H9 (cell line): ENCODE results near the gene IGF2. TPM values are rescaled to one million over a fixed set of nuclear protein-coding genes. Genes with fewer than 3 reads are reported as not detected.
A peak's percentile ranks its signal among the peaks of the same experiment; 100 is the strongest.

Source experiments
- DNase-seq: peaks from one replicate; pipeline ENCODE4 v3.0.0-alpha.2; 2017
- H2AFZ ChIP-seq: one replicate; pipeline ENCODE4 v1.6.1; 2013; ENCODE audit warnings: mild to moderate bottlenecking, low read length, control low read depth, moderate library complexity
- H2AK5ac ChIP-seq: 2 replicates; pipeline ENCODE4 v1.6.1; 2013; ENCODE audit warnings: low read length, control low read depth, mixed read lengths; ENCODE audit not compliant: insufficient read length
- H2BK120ac ChIP-seq: one replicate; pipeline ENCODE4 v1.6.1; 2013; ENCODE audit warnings: low read depth, mild to moderate bottlenecking, low read length, control low read depth, inconsistent platforms; ENCODE audit not compliant: poor library complexity, severe bottlenecking
- H2BK12ac ChIP-seq: 2 replicates; pipeline ENCODE4 v1.6.1; 2013; ENCODE audit warnings: low read length, control low read depth, mixed read lengths, low read depth; ENCODE audit not compliant: insufficient read length
- H2BK15ac ChIP-seq: 2 replicates; pipeline ENCODE4 v1.6.1; 2013; ENCODE audit warnings: low read depth, low read length, control low read depth
- H2BK20ac ChIP-seq: one replicate; pipeline ENCODE4 v1.6.1; 2013; ENCODE audit warnings: low read depth, mild to moderate bottlenecking, low read length, control low read depth, inconsistent platforms; ENCODE audit not compliant: poor library complexity, severe bottlenecking
- H2BK5ac ChIP-seq: 2 replicates; pipeline ENCODE4 v1.6.1; 2013; ENCODE audit warnings: low read length, control low read depth, mixed read lengths; ENCODE audit not compliant: insufficient read length
- H3K14ac ChIP-seq: 2 replicates; pipeline ENCODE4 v1.6.1; 2013; ENCODE audit warnings: low read length, control low read depth; ENCODE audit not compliant: insufficient read depth
- H3K18ac ChIP-seq: 2 replicates; pipeline ENCODE4 v1.6.1; 2013; ENCODE audit warnings: low read depth, mild to moderate bottlenecking, mixed read lengths, low read length, control low read depth; ENCODE audit not compliant: insufficient read length
- H3K23ac ChIP-seq: 2 replicates; pipeline ENCODE4 v1.6.1; 2013; ENCODE audit warnings: low read length, control low read depth, mixed read lengths, low read depth; ENCODE audit not compliant: insufficient read length
- H3K23me2 ChIP-seq: 2 replicates; pipeline ENCODE4 v1.6.1; 2013; ENCODE audit warnings: low read depth, mild to moderate bottlenecking, mixed read lengths, low read length, control low read depth; ENCODE audit not compliant: insufficient read length, poor library complexity, severe bottlenecking
- H3K27ac ChIP-seq: 2 replicates; pipeline ENCODE4 v1.5.1; 2013; ENCODE audit warnings: low read length, control low read depth, mixed read lengths, low read depth; ENCODE audit not compliant: insufficient read length
- H3K27me3 ChIP-seq: 2 replicates; pipeline ENCODE4 v1.6.1; 2013; ENCODE audit warnings: low read length, control low read depth, inconsistent platforms; ENCODE audit not compliant: insufficient read depth
- H3K4ac ChIP-seq: 2 replicates; pipeline ENCODE4 v1.6.1; 2013; ENCODE audit warnings: low read depth, mild to moderate bottlenecking, control low read depth, inconsistent platforms, low read length, moderate library complexity
- H3K4me1 ChIP-seq: 2 replicates; pipeline ENCODE4 v1.6.1; 2013; ENCODE audit warnings: low read length, control low read depth, inconsistent platforms; ENCODE audit not compliant: insufficient read depth
- H3K4me2 ChIP-seq: 2 replicates; pipeline ENCODE4 v1.6.1; 2013; ENCODE audit warnings: low read length, control low read depth, mixed read lengths; ENCODE audit not compliant: insufficient read length, insufficient read depth
- H3K56ac ChIP-seq: 2 replicates; pipeline ENCODE4 v1.6.1; 2013; ENCODE audit warnings: low read depth, mild to moderate bottlenecking, mixed read lengths, low read length, control low read depth; ENCODE audit not compliant: insufficient read length
- H3K79me1 ChIP-seq: 2 replicates; pipeline ENCODE4 v1.6.1; 2013; ENCODE audit warnings: low read depth, mild to moderate bottlenecking, moderate library complexity, low read length, control low read depth, inconsistent platforms; ENCODE audit not compliant: insufficient read depth, poor library complexity, severe bottlenecking
- H3K79me2 ChIP-seq: 2 replicates; pipeline ENCODE4 v1.6.1; 2013; ENCODE audit warnings: low read length, control low read depth, inconsistent platforms; ENCODE audit not compliant: insufficient read depth
- H3K9ac ChIP-seq: 2 replicates; pipeline ENCODE4 v1.6.1; 2013; ENCODE audit warnings: low read length, control low read depth, mixed read lengths; ENCODE audit not compliant: insufficient read length; ENCODE audit errors: extremely low read depth
- H3K9me3 ChIP-seq: one replicate; pipeline ENCODE4 v1.6.1; 2013; ENCODE audit warnings: low read depth, low read length, inconsistent platforms; ENCODE audit not compliant: control insufficient read depth
- H3T11ph ChIP-seq: one replicate; pipeline ENCODE4 v1.6.1; 2013; ENCODE audit warnings: mild to moderate bottlenecking, low read length, control low read depth, inconsistent platforms
- H4K20me1 ChIP-seq: one replicate; pipeline ENCODE4 v1.6.1; 2013; ENCODE audit not compliant: control insufficient read depth, insufficient read length, insufficient read depth
- H4K5ac ChIP-seq: 2 replicates; pipeline ENCODE4 v1.6.1; 2013; ENCODE audit warnings: low read depth, mild to moderate bottlenecking, mixed read lengths, low read length, control low read depth; ENCODE audit not compliant: insufficient read length
- H4K8ac ChIP-seq: replicated peaks from 2 replicates; pipeline ENCODE4 v1.6.1; 2013; ENCODE audit warnings: low read length, control low read depth, mixed read lengths, low read depth; ENCODE audit not compliant: insufficient read length
- H4K91ac ChIP-seq: 2 replicates; pipeline ENCODE4 v1.6.1; 2013; ENCODE audit warnings: low read depth, mild to moderate bottlenecking, moderate library complexity, mixed read lengths, low read length, control low read depth; ENCODE audit not compliant: insufficient read length
- H3K27ac Mint-ChIP-seq, 3 experiments: 2 replicates in 2 of 3; 3 replicates in 1 of 3; pipeline ENCODE4 v1.8.0; 2020 to 2021; ENCODE audit warnings: mixed read lengths in 3 of 3, mild to moderate bottlenecking in 1 of 3, moderate library complexity in 1 of 3
- H3K27me3 Mint-ChIP-seq: 2 replicates; pipeline ENCODE4 v1.8.0; 2021; ENCODE audit warnings: low read depth, mild to moderate bottlenecking, moderate library complexity, mixed read lengths
- H3K36me3 Mint-ChIP-seq, 3 experiments: 2 replicates in 2 of 3; 3 replicates in 1 of 3; pipeline ENCODE4 v1.8.0; 2020 to 2021; ENCODE audit warnings: low read depth in 3 of 3, mixed read lengths in 3 of 3; ENCODE audit not compliant: insufficient read depth in 1 of 3
- H3K4me1 Mint-ChIP-seq, 2 experiments: 2 replicates each; pipeline ENCODE4 v1.8.0; 2020; ENCODE audit warnings: mixed read lengths in 2 of 2
- H3K4me3 Mint-ChIP-seq, 2 experiments: 2 replicates in 1 of 2; 3 replicates in 1 of 2; pipeline ENCODE4 v1.8.0; 2020 to 2021; ENCODE audit warnings: mild to moderate bottlenecking in 2 of 2, mixed read lengths in 2 of 2, moderate library complexity in 1 of 2
- H3K9me3 Mint-ChIP-seq, 2 experiments: 2 replicates in 1 of 2; 3 replicates in 1 of 2; pipeline ENCODE4 v1.8.0; 2020; ENCODE audit warnings: mild to moderate bottlenecking in 2 of 2, mixed read lengths in 2 of 2, moderate library complexity in 1 of 2
- WGBS: extraction: QIAGEN DNeasy Blood & Tissue Kit; methylation state at CpG from one replicate; pipeline ENCODE4 v1.1.7; 2013; ENCODE audit warnings: missing lambda C conversion rate, low lambda C conversion rate, mixed read lengths; ENCODE audit not compliant: insufficient read length; ENCODE audit errors: extremely low coverage; 5-methylcytosine and 5-hydroxymethylcytosine counted together
- total RNA-seq: library from RNA; stranded (reverse); gene quantifications from 2 replicates; pipeline ENCODE4 v1.2.1, GENCODE V29; 2021
- TF ChIP-seq, protein P1 (sequence below): fragments of 200-600 bp; sonication (generic); conservative IDR thresholded peaks from 3 replicates; pipeline ENCODE4 v1.8.0; 2021; ENCODE audit warnings: antibody characterized with exemption, mild to moderate bottlenecking

IGF2 gene
- total RNA-seq, 1 experiment from 2014 or later, result 2.8 TPM

DNA sequence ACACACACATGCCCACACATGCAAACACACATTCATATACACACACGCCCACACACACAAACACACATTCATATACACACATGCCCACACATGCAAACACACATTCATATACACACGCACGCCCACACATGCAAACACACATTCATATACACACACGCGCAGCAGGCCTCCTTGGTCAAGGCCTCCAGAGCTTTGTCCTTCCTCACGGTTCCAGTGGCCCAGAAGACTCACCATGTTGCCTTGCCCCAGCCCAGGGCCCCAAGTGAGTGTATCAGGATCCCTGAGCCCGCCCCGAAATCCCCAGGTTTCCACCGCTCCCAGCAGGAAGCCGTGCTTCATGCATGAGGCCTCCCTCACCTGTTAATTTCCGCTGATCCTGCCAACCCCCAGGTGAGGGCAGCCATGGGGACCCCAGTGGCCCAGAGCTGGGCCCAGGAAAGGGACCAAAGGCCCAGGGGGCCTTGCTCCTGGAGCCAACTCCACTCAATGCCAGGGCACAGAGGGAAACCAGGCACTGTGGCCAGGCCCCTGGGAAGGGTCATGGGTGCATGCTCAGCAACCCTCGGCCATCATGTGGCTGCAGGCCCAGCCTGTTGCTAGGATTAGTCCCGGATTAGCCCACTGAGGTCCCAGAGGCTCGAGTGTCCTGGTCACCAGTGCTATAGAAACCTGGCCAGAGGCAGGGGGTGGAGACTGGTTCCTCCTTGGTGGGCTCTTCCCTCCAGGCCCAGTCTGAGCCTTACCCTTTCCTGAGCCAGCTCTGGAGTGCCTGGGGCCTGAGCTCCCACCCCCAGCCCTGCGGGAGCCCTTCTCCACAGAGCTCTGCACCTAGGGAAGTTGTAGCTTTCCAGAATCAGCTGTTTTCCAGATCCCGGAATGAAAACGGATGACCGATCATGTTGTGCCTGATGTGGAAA, 34.4 kb downstream of the IGF2 start:
- Histone ChIP-seq H3K14ac (no peak overlapping the region), H3T11ph (no peak overlapping the region), H3K9me3 (no peaks in the 10 kb centered on the region), H2BK20ac (no peak overlapping the region), H3K23ac (no peak overlapping the region), H3K27me3 (no peaks in the 10 kb centered on the region), H3K18ac (no peak overlapping the region), H3K4me1 (no peaks in the 10 kb centered on the region), H2BK15ac (no peak overlapping the region), H2BK12ac (no peak overlapping the region), H3K4me2 (no peak overlapping the region), H2BK120ac (no peak overlapping the region), H3K9ac (no peak overlapping the region), H4K8ac (no peak overlapping the region), H2BK5ac (no peak overlapping the region), H4K91ac (no peak overlapping the region), H3K27ac (no peak overlapping the region), H2AFZ (no peak overlapping the region), H3K23me2 (no peaks in the 10 kb centered on the region), H4K20me1 (no peaks in the 10 kb centered on the region), H3K79me2 (no peaks in the 10 kb centered on the region), H3K79me1 (no peaks in the 10 kb centered on the region), H3K4ac (no peak overlapping the region), H4K5ac (no peak overlapping the region), H2AK5ac (no peak overlapping the region), H3K56ac (no peak overlapping the region)
- no CpG with 5 or more reads among the region's 18 CpGs for WGBS
- H3K36me3 Mint-ChIP-seq, result no peaks in the 10 kb centered on the region
- H3K9me3 Mint-ChIP-seq, result peaks cover 0 to 2% of the 10 kb centered on the region in 2 experiments; a peak in 2 of 5 replicates
- no peak overlapping the region for H3K4me3 Mint-ChIP-seq
- H3K27ac Mint-ChIP-seq, result peak overlapping the region in 1 of 3 experiments; percentile 44; a peak in 1 of 7 replicates
- TF ChIP-seq, protein P1, sequence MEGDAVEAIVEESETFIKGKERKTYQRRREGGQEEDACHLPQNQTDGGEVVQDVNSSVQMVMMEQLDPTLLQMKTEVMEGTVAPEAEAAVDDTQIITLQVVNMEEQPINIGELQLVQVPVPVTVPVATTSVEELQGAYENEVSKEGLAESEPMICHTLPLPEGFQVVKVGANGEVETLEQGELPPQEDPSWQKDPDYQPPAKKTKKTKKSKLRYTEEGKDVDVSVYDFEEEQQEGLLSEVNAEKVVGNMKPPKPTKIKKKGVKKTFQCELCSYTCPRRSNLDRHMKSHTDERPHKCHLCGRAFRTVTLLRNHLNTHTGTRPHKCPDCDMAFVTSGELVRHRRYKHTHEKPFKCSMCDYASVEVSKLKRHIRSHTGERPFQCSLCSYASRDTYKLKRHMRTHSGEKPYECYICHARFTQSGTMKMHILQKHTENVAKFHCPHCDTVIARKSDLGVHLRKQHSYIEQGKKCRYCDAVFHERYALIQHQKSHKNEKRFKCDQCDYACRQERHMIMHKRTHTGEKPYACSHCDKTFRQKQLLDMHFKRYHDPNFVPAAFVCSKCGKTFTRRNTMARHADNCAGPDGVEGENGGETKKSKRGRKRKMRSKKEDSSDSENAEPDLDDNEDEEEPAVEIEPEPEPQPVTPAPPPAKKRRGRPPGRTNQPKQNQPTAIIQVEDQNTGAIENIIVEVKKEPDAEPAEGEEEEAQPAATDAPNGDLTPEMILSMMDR, result no peak
- H3K4me1 Mint-ChIP-seq, result peaks cover 4 to 5% of the 10 kb centered on the region in 2 experiments
- DNase-seq, result no peak
- H3K27me3 Mint-ChIP-seq, result peaks cover 25% of the 10 kb centered on the region
